ENCODE results near the gene SF3B2. TPM values are rescaled to one million over a fixed set of nuclear protein-coding genes. Genes with fewer than 3 reads are reported as not detected.

SF3B2 gene
- total and polyA plus RNA-seq, 9 of the 15 experiments (the other 6 are each of a cell fraction or from before 2014, with no cell fraction given) = 58.3 to 248 (median 157) TPM

- no peak for TF ChIP-seq NFE2L1 (tag; IDR thresholded peaks at IDR 0.05; ENCODE audit: borderline replicate concordance, low read depth)
- TF ChIP-seq ZNF239 (CRISPR knock-in tag; IDR thresholded peaks at IDR 0.05) = no peak
- TF ChIP-seq CHAMP1 (IDR thresholded peaks at IDR 0.05) = no peak
- TF ChIP-seq RBM14 (IDR thresholded peaks at IDR 0.05; ENCODE audit: borderline replicate concordance, insufficient read depth, low read depth, low read length) = 0 out of 2 replicates have a peak, but pooled peaks have one; percentile 10
- TF ChIP-seq HDGF (IDR thresholded peaks at IDR 0.05) = no peak
- TF ChIP-seq COPS2 (conservative IDR thresholded peaks at IDR 0.05) = no peak
- no peak for TF ChIP-seq PBX2 (CRISPR knock-in tag; IDR thresholded peaks at IDR 0.05; ENCODE audit: low read depth)
- no peak for TF ChIP-seq PBX2 (tag; conservative IDR thresholded peaks at IDR 0.05; ENCODE audit: low read depth)
- no peak for TF ChIP-seq ZNF140 (CRISPR knock-in tag; IDR thresholded peaks at IDR 0.05)
- no peak for TF ChIP-seq IRF1 (CRISPR knock-in tag; IDR thresholded peaks at IDR 0.05; ENCODE audit: borderline replicate concordance)
- TF ChIP-seq SMC3 (conservative IDR thresholded peaks at IDR 0.05; ENCODE audit: insufficient read depth, low read depth, low read length) = no peak
- no peak for TF ChIP-seq ZNF764 (CRISPR knock-in tag; IDR thresholded peaks at IDR 0.05; ENCODE audit: low read depth)
- TF ChIP-seq E2F4 (CRISPR knock-in tag; IDR thresholded peaks at IDR 0.05; ENCODE audit: low read depth) = no peak; the same call in 1 of the 2 replicates
- no peak for TF ChIP-seq RBM34 (IDR thresholded peaks at IDR 0.05; ENCODE audit: borderline replicate concordance, insufficient read depth, low read length)
- TF ChIP-seq ZNF212 (CRISPR knock-in tag; IDR thresholded peaks at IDR 0.05) = no peak
- no peak; the same call in 1 of the 2 replicates for TF ChIP-seq SMARCA4 (IDR thresholded peaks at IDR 0.05)
Observed at GRCh38 chr11:66051766-66052663, at the start of gene SF3B2 (continued).

Measured in K562 (cell line).